H1 (cell line): Measurements from ENCODE around the gene SPACA9. TPM values are rescaled to one million over a fixed set of nuclear protein-coding genes. Genes with fewer than 3 reads are reported as not detected.

Experiments used
- CTCF ChIA-PET: fragments of 300-600 bp; sonication (Branson Sonifier 250); formaldehyde crosslinking; loops from one replicate; lab custom pipeline; 2021; ENCODE audit not compliant: partially characterized antibody; lab: Charles Lee
- POLR2A ChIA-PET: fragments of 300-600 bp; sonication (Branson Sonifier 250); formaldehyde crosslinking; loops from one replicate; lab custom pipeline; 2021; ENCODE audit warnings: inconsistent platforms; ENCODE audit not compliant: partially characterized antibody; lab: Charles Lee
- DNase-seq, 2 experiments: peaks; one replicate each; pipeline versions ENCODE4 v3.0.0 to v3.0.0-alpha.2; 2010 to 2022; ENCODE audit warnings: low spot score in 2 of 2, low read depth in 1 of 2, mixed read lengths in 1 of 2
- FAIRE-seq: peaks from 2 replicates; lab custom pipeline; 2011; peaks lifted over from hg19 to GRCh38; lab: Jason Lieb, UNC
- H2AFZ ChIP-seq: 2 replicates; pipeline ENCODE4 v1.8.1; 2012; ENCODE audit warnings: low read length, inconsistent platforms
- H2AK5ac ChIP-seq: 2 replicates; pipeline ENCODE4 v1.6.1; 2013; ENCODE audit warnings: low read depth, low read length
- H2BK120ac ChIP-seq: replicated peaks from 2 replicates; pipeline ENCODE3; 2013; ENCODE audit warnings: low read depth, low read length, inconsistent platforms
- H2BK12ac ChIP-seq: 2 replicates; pipeline ENCODE4 v1.6.1; 2013; ENCODE audit warnings: low read depth, low read length
- H2BK15ac ChIP-seq: 2 replicates; pipeline ENCODE4 v1.6.1; 2013; ENCODE audit warnings: low read length
- H2BK20ac ChIP-seq: 2 replicates; pipeline ENCODE4 v1.6.1; 2013; ENCODE audit warnings: low read length
- H2BK5ac ChIP-seq: 2 replicates; pipeline ENCODE4 v1.6.1; 2013; ENCODE audit warnings: low read depth, low read length
- H3K14ac ChIP-seq: 2 replicates; pipeline ENCODE4 v1.6.1; 2013; ENCODE audit warnings: inconsistent platforms; ENCODE audit not compliant: insufficient read length
- H3K18ac ChIP-seq: 2 replicates; pipeline ENCODE4 v1.6.1; 2013; ENCODE audit warnings: low read length; ENCODE audit errors: extremely low read depth
- H3K23ac ChIP-seq: 2 replicates; pipeline ENCODE4 v1.6.1; 2013; ENCODE audit warnings: inconsistent platforms; ENCODE audit not compliant: insufficient read length
- H3K23me2 ChIP-seq: 2 replicates; pipeline ENCODE4 v1.6.1; 2013; ENCODE audit warnings: low read depth, low read length
- H3K27ac ChIP-seq: 2 replicates; pipeline ENCODE4 v1.6.1; 2011; ENCODE audit warnings: low read depth, low read length, inconsistent platforms
- H3K27me3 ChIP-seq, 4 experiments: replicated peaks in 1 of 4; 1 replicate in 1 of 4; 2 replicates in 3 of 4; pipeline versions ENCODE4 v1.6.1 to v1.8.1; 2011 to 2013; ENCODE audit warnings: low read length in 3 of 4, mild to moderate bottlenecking in 3 of 4, inconsistent platforms in 2 of 4, mixed read lengths in 2 of 4, moderate library complexity in 1 of 4; ENCODE audit not compliant: control insufficient read depth in 3 of 4, insufficient read depth in 3 of 4; ENCODE audit errors: extremely low read depth in 1 of 4
- H3K36me3 ChIP-seq, 4 experiments: 2 replicates each; pipeline versions ENCODE4 v1.6.1 to v1.8.1; 2011 to 2013; ENCODE audit warnings: mild to moderate bottlenecking in 4 of 4, low read length in 3 of 4, moderate library complexity in 2 of 4, control low read depth in 1 of 4, inconsistent platforms in 1 of 4; ENCODE audit not compliant: insufficient read depth in 4 of 4, control insufficient read depth in 2 of 4
- H3K4ac ChIP-seq: replicated peaks from 2 replicates; pipeline ENCODE3; 2013; ENCODE audit warnings: low read length, low read depth, mixed read lengths, inconsistent platforms; ENCODE audit not compliant: insufficient read length
- H3K4me1 ChIP-seq, 4 experiments: replicated peaks in 1 of 4; 1 replicate in 1 of 4; 2 replicates in 3 of 4; pipeline versions ENCODE4 v1.6.1 to v1.8.1; 2011 to 2013; ENCODE audit warnings: low read length in 3 of 4, inconsistent platforms in 2 of 4, mixed read lengths in 1 of 4; ENCODE audit not compliant: insufficient read depth in 4 of 4, control insufficient read depth in 3 of 4
- H3K4me2 ChIP-seq, 2 experiments: 2 replicates each; pipeline versions ENCODE4 v1.6.1 to v1.8.1; 2011 to 2013; ENCODE audit warnings: low read depth in 2 of 2, low read length in 2 of 2, control low read depth in 1 of 2, inconsistent platforms in 1 of 2, mild to moderate bottlenecking in 1 of 2; ENCODE audit not compliant: insufficient read depth in 1 of 2
- H3K4me3 ChIP-seq, 4 experiments: fragments of 200-600, 300-600 bp in 1 of 4; sonication (generic), shearing (Covaris generic), sonication (Bioruptor Twin) in 1 of 4; 2 replicates each; pipeline versions ENCODE4 v1.5.1 to v1.8.1; 2011 to 2016; ENCODE audit warnings: low read length in 4 of 4, low read depth in 3 of 4, control low read depth in 2 of 4, inconsistent platforms in 2 of 4, mild to moderate bottlenecking in 2 of 4, mixed read lengths in 1 of 4, moderate library complexity in 1 of 4; ENCODE audit not compliant: insufficient read depth in 2 of 4; ENCODE audit errors: extremely low read depth in 1 of 4
- H3K56ac ChIP-seq: replicated peaks from 2 replicates; pipeline ENCODE3; 2013; ENCODE audit warnings: low read depth, mild to moderate bottlenecking, mixed read lengths, low read length, inconsistent platforms; ENCODE audit not compliant: insufficient read length
- H3K79me1 ChIP-seq: 2 replicates; pipeline ENCODE4 v1.6.1; 2013; ENCODE audit warnings: low read depth, low read length, control low read depth
- H3K79me2 ChIP-seq, 2 experiments: 2 replicates each; pipeline versions ENCODE4 v1.6.1 to v1.8.1; 2012 to 2013; ENCODE audit warnings: low read length in 2 of 2, mild to moderate bottlenecking in 2 of 2, inconsistent platforms in 1 of 2; ENCODE audit not compliant: insufficient read depth in 2 of 2, control insufficient read depth in 1 of 2
- H3K9ac ChIP-seq, 4 experiments: replicated peaks in 1 of 4; 1 replicate in 1 of 4; 2 replicates in 3 of 4; pipeline versions ENCODE4 v1.6.1 to v1.8.1; 2011 to 2013; ENCODE audit warnings: low read depth in 3 of 4, low read length in 3 of 4, control low read depth in 2 of 4, mild to moderate bottlenecking in 2 of 4, moderate library complexity in 2 of 4, inconsistent platforms in 1 of 4; ENCODE audit errors: extremely low read depth in 1 of 4
- H3K9me3 ChIP-seq, 2 experiments: 2 replicates each; pipeline versions ENCODE4 v1.6.1 to v1.8.1; 2012 to 2013; ENCODE audit warnings: mild to moderate bottlenecking in 2 of 2, moderate library complexity in 2 of 2, control low read depth in 1 of 2, inconsistent platforms in 1 of 2, low read depth in 1 of 2, low read length in 1 of 2, mixed read lengths in 1 of 2; ENCODE audit not compliant: insufficient read depth in 2 of 2
- H4K20me1 ChIP-seq, 2 experiments: replicated peaks in 1 of 2; 2 replicates each; pipeline versions ENCODE3 to v1.8.1; 2011 to 2013; ENCODE audit warnings: inconsistent platforms in 2 of 2, low read length in 2 of 2, mild to moderate bottlenecking in 1 of 2; ENCODE audit not compliant: insufficient read depth in 2 of 2, control insufficient read depth in 1 of 2
- H4K5ac ChIP-seq: 2 replicates; pipeline ENCODE4 v1.6.1; 2013; ENCODE audit warnings: low read length, low read depth, mixed read lengths, inconsistent platforms; ENCODE audit not compliant: insufficient read length
- H4K8ac ChIP-seq: 2 replicates; pipeline ENCODE4 v1.8.0; 2013; ENCODE audit warnings: mild to moderate bottlenecking, moderate library complexity, low read length, inconsistent platforms; ENCODE audit not compliant: insufficient read depth; ENCODE audit errors: extremely low read depth
- H4K91ac ChIP-seq: replicated peaks from 2 replicates; pipeline ENCODE3; 2013; ENCODE audit warnings: low read length, mixed read lengths, inconsistent platforms; ENCODE audit not compliant: insufficient read length
- BRCA1 ChIP-seq: IDR thresholded peaks from 2 replicates; pipeline ENCODE4 v1.6.1; 2012; ENCODE audit warnings: low read depth, low read length, improper control_type of control experiment
- CBX5 ChIP-seq: fragments of 300-800, 300-1000 bp; sonication (generic); IDR thresholded peaks from 2 replicates; pipeline ENCODE4 v1.7.1; 2016; ENCODE audit warnings: antibody characterized with exemption, low read length, low read depth
- EGR1 ChIP-seq: IDR thresholded peaks from 2 replicates; pipeline ENCODE4 v1.6.1; 2011; ENCODE audit warnings: low read depth, low read length, borderline replicate concordance
- EZH2 ChIP-seq: fragments of 200-600 bp; sonication (generic); IDR thresholded peaks from 2 replicates; pipeline ENCODE4 v1.7.1; 2012; ENCODE audit warnings: low read depth, mild to moderate bottlenecking, moderate library complexity, low read length, inconsistent platforms; ENCODE audit not compliant: severe bottlenecking
- GTF2F1 ChIP-seq: IDR thresholded peaks from 2 replicates; pipeline ENCODE4 v1.6.1; 2012; ENCODE audit warnings: low read depth, low read length, improper control_type of control experiment, borderline replicate concordance
- KDM4A ChIP-seq: IDR thresholded peaks from one replicate; pipeline ENCODE4 v1.7.1; 2012; ENCODE audit warnings: low read depth, mild to moderate bottlenecking, moderate library complexity, low read length, inconsistent platforms; ENCODE audit not compliant: severe bottlenecking
- PHF8 ChIP-seq: fragments of 200-600 bp; sonication (generic); conservative IDR thresholded peaks from 2 replicates; pipeline ENCODE4 v1.7.1; 2012; ENCODE audit warnings: low read depth, mild to moderate bottlenecking, inconsistent platforms, low read length, moderate library complexity
- SAP30 ChIP-seq: fragments of 300-600 bp; sonication (generic); IDR thresholded peaks from 2 replicates; pipeline ENCODE4 v1.7.1; 2012; ENCODE audit warnings: low read length, moderate library complexity, mild to moderate bottlenecking, inconsistent platforms; ENCODE audit not compliant: insufficient read depth, insufficient replicate concordance
- SIRT6 ChIP-seq: IDR thresholded peaks from one replicate; pipeline ENCODE4 v1.7.1; 2012; ENCODE audit warnings: low read length, inconsistent platforms
- SP2 ChIP-seq: IDR thresholded peaks from 2 replicates; pipeline ENCODE4 v1.6.1; 2012; ENCODE audit warnings: mild to moderate bottlenecking, low read length, inconsistent platforms
- TAF7 ChIP-seq: optimal IDR thresholded peaks from 2 replicates; pipeline ENCODE3; 2011; ENCODE audit warnings: low read depth, mild to moderate bottlenecking, inconsistent platforms, low read length, moderate library complexity, borderline replicate concordance
- TCF12 ChIP-seq: IDR thresholded peaks from 2 replicates; pipeline ENCODE4 v1.6.1; 2011; ENCODE audit warnings: low read depth, mild to moderate bottlenecking, low read length
- WGBS, 2 experiments: shearing (Covaris generic) in 1 of 2; methylation state at CpG; one replicate each; pipeline versions ENCODE4 v1.1.6 to v1.1.7; 2013 to 2015; ENCODE audit warnings: low lambda C conversion rate in 2 of 2, mixed read lengths in 2 of 2, inconsistent platforms in 1 of 2, low coverage in 1 of 2, missing lambda C conversion rate in 1 of 2; ENCODE audit not compliant: insufficient replicate concordance in 2 of 2, insufficient coverage in 1 of 2, insufficient read length in 1 of 2; ENCODE audit errors: extremely low coverage in 1 of 2, missing lambda C conversion rate in 1 of 2; 5-methylcytosine and 5-hydroxymethylcytosine counted together
- polyA plus RNA-seq, 7 experiments: library from polyadenylated mRNA; depleted of rRNA in 3 of 7; stranded (reverse) in 5 of 7; unstranded in 2 of 7; fragments of >200 nt in 5 of 7; fragments of 200-250 nt in 2 of 7; gene quantifications; 1 replicate in 5 of 7; 2 replicates in 1 of 7; 4 replicates in 1 of 7; pipeline versions ENCODE4 v1.2.1 to v1.2.3, GENCODE V29; 2011 to 2013; ENCODE audit warnings: missing spikeins in 2 of 7, mixed read lengths in 2 of 7
- total RNA-seq: library from RNA; stranded (reverse); fragmentation: NEBNext Ultra II Directional; extraction: Animal tissue kit (Norgen Biotek cat#: 25700); gene quantifications from 2 replicates; pipeline ENCODE4 v1.2.1, GENCODE V29; 2021

Gene SPACA9
- total and polyA plus RNA-seq, 2 of the 8 experiments (the other 6 are each of a cell fraction or from before 2014, with no cell fraction given) = 0.63 to 1.3 TPM

- Histone ChIP-seq H3K56ac (no peak overlapping the region), H3K4ac (no peak overlapping the region), H3K36me3 (no peaks in the 10 kb centered on the region), H2BK5ac (no peak overlapping the region; the same call in 1 of the 2 replicates), H3K27ac (no peak overlapping the region), H3K14ac (no peak overlapping the region), H2BK20ac (no peak overlapping the region), H3K4me1 (no peaks in the 10 kb centered on the region), H2BK15ac (no peak overlapping the region), H3K9me3 (no peaks in the 10 kb centered on the region), H3K4me3 (no peak overlapping the region), H2BK120ac (no peak overlapping the region), H2BK12ac (no peak overlapping the region), H3K18ac (no peak overlapping the region), H4K8ac (no peak overlapping the region), H4K5ac (no peak overlapping the region), H3K4me2 (no peak overlapping the region), H4K91ac (no peak overlapping the region), H2AK5ac (no peak overlapping the region), H3K23ac (no peak overlapping the region), H3K27me3 (no peaks in the 10 kb centered on the region), H2AFZ (no peak overlapping the region), H4K20me1 (no peaks in the 10 kb centered on the region), H3K9ac (no peak overlapping the region), H3K23me2 (0 out of 2 replicates have a peak, but pooled peaks cover 2% of the 10 kb centered on the region), H3K79me2 (no peaks in the 10 kb centered on the region), H3K79me1 (no peaks in the 10 kb centered on the region)
- ChIA-PET CTCF (interaction anchor here (1.0 to 1.6 kb wide), 4 partner anchors 11 to 64 kb away, joined by 3 to 6 read pairs (median 4); no protein-coding TSS in a partner anchor), POLR2A (interaction anchor here (1.0 kb wide), 1 partner anchor 21 kb away, joined by 3 read pairs; no protein-coding TSS in a partner anchor)
- WGBS, 2 experiments = 86% methylated on average over 16 of the region's 16 CpGs; no CpG with 5 or more reads in 1 of the 2 experiments
- DNase-seq (no peak), FAIRE-seq (no peak)
- TF ChIP-seq SIRT6 (no peak), TCF12 (no peak), GTF2F1 (no peak), SP2 (no peak), EGR1 (no peak), PHF8 (no peak), EZH2 (no peak), CBX5 (no peak), SAP30 (no peak), TAF7 (no peak), KDM4A (no peak), BRCA1 (no peak)
Measured at GRCh38 chr9:132837501-132838286, 41.0 kb upstream of the SPACA9 start.
